ENCODE measurements around the gene RXRG.

- no peak for TF ChIP-seq CTCF (IDR thresholded peaks at IDR 0.05)
- no peak for TF ChIP-seq POLR2A (IDR thresholded peaks at IDR 0.05)
Measured at GRCh38 chr1:165418195-165418594, 26.7 kb downstream of the RXRG start.
